Kidney (tissue), 14 donors: ENCODE measurements around the gene NEDD8. TPM values are rescaled to one million over a fixed set of nuclear protein-coding genes. Genes with fewer than 3 reads are reported as not detected.

Source experiments
- DNase-seq, 5 donors: peaks; one replicate each; pipeline ENCODE4 v3.0.0-alpha.2; 2013 to 2020
- FAIRE-seq: peaks from 2 replicates; lab custom pipeline; 2012; peaks lifted over from hg19 to GRCh38; lab: Jason Lieb, UNC
- H3K27ac ChIP-seq, 2 donors: one replicate each; pipeline ENCODE4 v1.7.0; 2013; ENCODE audit warnings: low read depth in 2 of 2, low read length in 2 of 2, inconsistent platforms in 1 of 2
- H3K27me3 ChIP-seq: one replicate; pipeline ENCODE4 v1.7.1; 2013; ENCODE audit warnings: low read length, inconsistent platforms; ENCODE audit not compliant: control insufficient read depth, insufficient read depth
- H3K36me3 ChIP-seq, 3 donors: one replicate each; pipeline versions ENCODE4 v1.7.0 to v1.7.1; 2013; ENCODE audit warnings: low read length in 3 of 3, control low read depth in 1 of 3, inconsistent platforms in 1 of 3; ENCODE audit not compliant: insufficient read depth in 3 of 3, control insufficient read depth in 2 of 3
- H3K4me1 ChIP-seq, 3 donors: one replicate each; pipeline versions ENCODE4 v1.7.0 to v1.7.1; 2013; ENCODE audit warnings: low read length in 3 of 3, inconsistent platforms in 1 of 3, low read depth in 1 of 3; ENCODE audit not compliant: control insufficient read depth in 2 of 3, insufficient read depth in 2 of 3
- H3K4me3 ChIP-seq, 3 donors: one replicate each; pipeline versions ENCODE4 v1.7.0 to v1.8.1; 2013; ENCODE audit warnings: low read length in 3 of 3, control low read depth in 1 of 3, inconsistent platforms in 1 of 3
- H3K9ac ChIP-seq, 3 donors: one replicate each; pipeline versions ENCODE4 v1.7.0 to v1.7.1; 2013; ENCODE audit warnings: low read length in 3 of 3, control low read depth in 1 of 3, inconsistent platforms in 1 of 3
- H3K9me3 ChIP-seq, 3 donors: one replicate each; pipeline versions ENCODE4 v1.7.0 to v1.7.1; 2013; ENCODE audit warnings: low read length in 3 of 3, control low read depth in 1 of 3, inconsistent platforms in 1 of 3; ENCODE audit not compliant: control insufficient read depth in 2 of 3, insufficient read depth in 1 of 3
- CTCF ChIP-seq: IDR thresholded peaks from 3 replicates; pipeline ENCODE4 v1.5.1; 2012; ENCODE audit warnings: mild to moderate bottlenecking, moderate library complexity, borderline replicate concordance; ENCODE audit not compliant: insufficient read depth; ENCODE audit errors: extremely low read depth
- intact Hi-C: fragments of 100-400 bp; cut with DNase I; formaldehyde crosslinking; loops from one replicate; pipeline ENCODE4 v1.11.1; 2022
- polyA plus RNA-seq: library from polyadenylated mRNA; stranded (reverse); fragments of 350-450 nt; fragmentation: Illumina TruSeq; extraction: RNeasy Lipid Tissue Mini Kit (QIAGEN cat#74804); gene quantifications from one replicate; pipeline ENCODE4 v1.2.3, GENCODE V29; 2014; ENCODE audit warnings: low read depth, low replicate concordance; ENCODE audit not compliant: insufficient read depth
- total RNA-seq: library from RNA; stranded (reverse); fragmentation: NEBNext Ultra II Directional; extraction: Animal tissue kit (Norgen Biotek cat#: 25700); gene quantifications from one replicate; pipeline ENCODE4 v1.2.1, GENCODE V29; 2021
- donor health status: control.
- donor health status: control.
- donor health status: control.
- donor health status: control.
- donor health status: control.
- donor health status: DM: yes; HTN: yes; CAD: no.
- donor health status: Normal renal cell carcinoma (clear cell type).

NEDD8 gene
- total and polyA plus RNA-seq, 2 donors from 2014 or later, result 145 to 439 TPM

DNA sequence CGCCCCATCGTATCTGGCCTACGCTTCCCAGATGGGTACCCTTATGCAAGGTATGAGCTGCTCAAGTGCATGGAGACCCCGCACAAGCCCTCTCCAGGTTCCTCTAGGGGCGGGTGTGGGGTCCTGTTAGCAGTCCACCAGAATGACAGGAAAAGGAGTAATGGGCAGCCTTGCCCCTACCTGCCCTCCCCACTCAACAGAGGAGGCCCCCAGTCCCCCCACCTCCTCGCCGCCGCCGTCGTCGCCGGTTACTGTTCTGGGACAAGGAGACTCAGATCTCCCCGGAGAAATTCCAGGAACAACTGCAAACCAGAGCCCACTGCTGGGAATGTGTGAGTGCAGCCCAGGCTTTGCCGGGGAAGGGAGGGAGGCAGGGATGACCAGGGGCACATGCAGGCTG is 54.3 kb downstream of the NEDD8 start:
- Histone ChIP-seq H3K27me3 (no peaks in the 10 kb centered on the region), H3K9me3 (no peaks in the 10 kb centered on the region), H3K36me3 (peaks cover 0 to 14% (median 10%) of the 10 kb centered on the region in 3 donors), H3K9ac (no peak overlapping the region), H3K27ac (no peak overlapping the region), H3K4me1 (peaks cover 0 to 18% (median 15%) of the 10 kb centered on the region in 3 donors), H3K4me3 (no peak overlapping the region)
- intact Hi-C loops, result no loop called here
- FAIRE-seq, result no peak
- TF ChIP-seq CTCF, result no peak
- no peak for DNase-seq

DNA sequence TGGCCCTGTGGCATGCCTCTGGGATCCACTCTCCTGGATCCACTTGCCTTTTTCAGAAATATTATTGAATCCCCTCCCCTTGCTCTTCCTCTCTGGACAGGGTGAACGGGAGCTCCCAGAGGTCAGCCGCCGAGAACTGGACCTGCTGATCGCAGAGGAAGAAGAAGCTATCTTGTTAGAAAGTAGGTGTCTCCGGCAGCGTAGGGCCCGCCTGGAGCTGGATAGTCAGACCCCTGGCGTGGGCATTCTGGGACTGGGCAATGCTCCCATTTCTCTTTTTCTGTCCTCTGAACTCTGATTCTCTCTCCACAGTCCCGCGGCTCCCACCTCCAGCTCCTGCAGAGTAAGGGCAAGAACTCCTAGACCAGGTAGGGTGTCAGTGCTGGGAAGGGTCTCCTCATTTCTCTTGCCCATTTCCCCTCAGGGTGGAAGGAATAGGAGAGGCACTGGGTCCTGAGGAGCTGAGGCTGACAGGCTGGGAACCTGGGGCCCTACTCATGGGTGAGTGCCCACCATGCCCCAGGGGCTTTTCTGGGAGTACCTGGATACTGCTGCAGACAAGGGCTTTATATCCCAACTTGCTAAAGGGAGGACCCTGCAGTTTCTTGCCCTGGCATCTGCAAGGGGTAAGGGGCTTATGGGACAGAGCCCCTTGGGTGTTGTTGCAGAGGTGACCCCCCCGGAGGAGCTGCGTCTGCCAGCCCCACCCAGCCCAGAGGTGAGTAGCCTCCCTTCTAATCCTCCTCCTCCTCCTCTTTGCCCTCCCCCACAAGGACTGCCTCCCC is 54.9 kb downstream of the NEDD8 start:
- TF ChIP-seq CTCF, result no peak
- H3K27me3 ChIP-seq, result no peaks in the 10 kb centered on the region
- H3K36me3 ChIP-seq, result peaks cover 0 to 9% (median 6%) of the 10 kb centered on the region in 3 donors
- no peak overlapping the region for H3K9ac ChIP-seq
- intact Hi-C loops, result no loop called here
- no peak overlapping the region for H3K4me3 ChIP-seq
- H3K4me1 ChIP-seq, result peaks cover 0 to 18% (median 15%) of the 10 kb centered on the region in 3 donors
- H3K9me3 ChIP-seq, result no peaks in the 10 kb centered on the region
- peak in 1 of 5 donors; percentile 60 for DNase-seq
- no peak overlapping the region for H3K27ac ChIP-seq
- FAIRE-seq, result no peak

- H3K27me3 ChIP-seq, result no peaks in the 10 kb centered on the region
- peak in 1 of 5 donors; percentile 11 for DNase-seq
- intact Hi-C loops, result no loop called here
- H3K27ac ChIP-seq, result no peak overlapping the region
- no peak overlapping the region for H3K4me3 ChIP-seq
- no peak for TF ChIP-seq CTCF
- no peaks in the 10 kb centered on the region for H3K9me3 ChIP-seq
- no peak for FAIRE-seq
- H3K4me1 ChIP-seq, result peaks cover 0 to 20% (median 15%) of the 10 kb centered on the region in 3 donors
- peaks cover 0 to 9% (median 6%) of the 10 kb centered on the region in 3 donors for H3K36me3 ChIP-seq
- H3K9ac ChIP-seq, result no peak overlapping the region
Measured at GRCh38 chr14:24176599-24176998, 55.6 kb downstream of the NEDD8 start.
